Subcutaneous abdominal adipose tissue (tissue), 5 donors: ENCODE measurements around the gene ZIC1.

Source experiments
- H3K27ac ChIP-seq: one replicate; pipeline ENCODE4 v1.7.0; 2013; ENCODE audit warnings: low read depth, mild to moderate bottlenecking, inconsistent platforms, low read length, moderate library complexity
- H3K27me3 ChIP-seq, 5 donors: one replicate each; pipeline ENCODE4 v1.7.0; 2013; ENCODE audit warnings: low read length in 5 of 5, inconsistent platforms in 1 of 5; ENCODE audit not compliant: control insufficient read depth in 5 of 5, insufficient read depth in 4 of 5
- H3K36me3 ChIP-seq, 5 donors: one replicate each; pipeline ENCODE4 v1.7.0; 2013; ENCODE audit warnings: low read length in 5 of 5; ENCODE audit not compliant: control insufficient read depth in 5 of 5, insufficient read depth in 5 of 5
- H3K4me1 ChIP-seq, 5 donors: one replicate each; pipeline ENCODE4 v1.7.0; 2013; ENCODE audit warnings: low read length in 5 of 5, mild to moderate bottlenecking in 3 of 5, moderate library complexity in 1 of 5; ENCODE audit not compliant: control insufficient read depth in 5 of 5, insufficient read depth in 5 of 5
- H3K4me3 ChIP-seq, 5 donors: one replicate each; pipeline ENCODE4 v1.7.0; 2013; ENCODE audit warnings: low read length in 5 of 5, low read depth in 1 of 5
- H3K9ac ChIP-seq, 5 donors: one replicate each; pipeline ENCODE4 v1.7.0; 2013; ENCODE audit warnings: low read length in 5 of 5, mild to moderate bottlenecking in 4 of 5, moderate library complexity in 3 of 5
- H3K9me3 ChIP-seq, 5 donors: one replicate each; pipeline ENCODE4 v1.7.0; 2013; ENCODE audit warnings: low read length in 5 of 5; ENCODE audit not compliant: control insufficient read depth in 5 of 5
- donor health status: healthy.
- donor health status: healthy.
- donor health status: healthy.
- donor health status: healthy.
- donor health status: healthy.

ZIC1 gene

DNA sequence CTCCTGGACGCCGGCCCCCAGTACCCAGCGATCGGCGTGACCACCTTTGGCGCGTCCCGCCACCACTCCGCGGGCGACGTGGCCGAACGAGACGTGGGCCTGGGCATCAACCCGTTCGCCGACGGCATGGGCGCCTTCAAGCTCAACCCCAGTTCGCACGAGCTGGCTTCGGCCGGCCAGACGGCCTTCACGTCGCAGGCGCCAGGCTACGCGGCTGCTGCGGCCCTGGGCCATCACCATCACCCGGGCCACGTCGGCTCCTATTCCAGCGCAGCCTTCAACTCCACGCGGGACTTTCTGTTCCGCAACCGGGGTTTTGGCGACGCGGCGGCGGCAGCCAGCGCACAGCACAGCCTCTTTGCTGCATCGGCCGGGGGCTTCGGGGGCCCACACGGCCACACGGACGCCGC lies 956 bp downstream of the ZIC1 start:
- no peak overlapping the region for H3K27ac ChIP-seq
- H3K9ac ChIP-seq = no peak overlapping the region
- peak overlapping the region in 4 of 5 donors; percentile 55 to 61 (median 60) for H3K4me3 ChIP-seq

GRCh38 chr3:147410526-147411237 lies 1.5 kb downstream of the ZIC1 start:
- H3K4me3 ChIP-seq = peak overlapping the region; percentile 55 to 73 (median 61)
- no peak overlapping the region for H3K9ac ChIP-seq
- H3K27me3 ChIP-seq = peaks cover 62 to 89% (median 89%) of the 10 kb centered on the region in 5 donors
- peaks cover 1 to 42% (median 37%) of the 10 kb centered on the region in 5 donors for H3K4me1 ChIP-seq
- H3K36me3 ChIP-seq = no peaks in the 10 kb centered on the region
- no peak overlapping the region for H3K27ac ChIP-seq
- peaks cover 0 to 3% (median 0%) of the 10 kb centered on the region in 5 donors for H3K9me3 ChIP-seq

More for the DNA sequence above, 956 bp downstream of the ZIC1 start:
- Histone ChIP-seq H3K27me3 (peaks cover 65 to 91% (median 90%) of the 10 kb centered on the region in 5 donors), H3K4me1 (peaks cover 1 to 42% (median 37%) of the 10 kb centered on the region in 5 donors), H3K9me3 (peaks cover 0 to 3% (median 0%) of the 10 kb centered on the region in 5 donors), H3K36me3 (no peaks in the 10 kb centered on the region)

- Histone ChIP-seq H3K9ac (no peak overlapping the region), H3K9me3 (peaks cover 0 to 3% (median 0%) of the 10 kb centered on the region in 5 donors), H3K4me1 (peaks cover 1 to 42% (median 37%) of the 10 kb centered on the region in 5 donors), H3K4me3 (peak overlapping the region in 4 of 5 donors; percentile 55 to 61 (median 60)), H3K27ac (no peak overlapping the region), H3K27me3 (peaks cover 58 to 88% (median 83%) of the 10 kb centered on the region in 5 donors), H3K36me3 (no peaks in the 10 kb centered on the region)
Measured at GRCh38 chr3:147411238-147411814, 2.2 kb downstream of the ZIC1 start.

DNA sequence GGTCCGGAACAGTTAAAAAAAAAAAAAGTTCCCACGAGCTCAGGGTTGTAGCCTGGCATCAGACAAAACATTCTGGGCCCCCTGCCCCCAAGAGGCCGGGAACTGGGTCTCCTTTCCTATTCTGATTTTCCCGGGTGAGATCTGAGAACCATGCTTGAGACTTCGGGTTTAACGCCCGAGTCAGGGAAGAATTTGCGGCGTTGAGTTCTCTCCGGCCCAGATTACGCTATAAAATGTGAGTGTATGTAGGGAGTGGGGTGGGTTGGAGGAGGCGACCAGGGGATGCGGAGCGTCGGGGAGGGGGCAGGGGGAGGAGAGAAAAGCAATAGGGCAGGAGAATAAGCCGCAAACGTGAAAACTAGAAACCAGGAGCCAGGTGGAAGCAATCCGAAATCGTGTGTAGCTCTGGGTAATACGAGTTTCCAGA lies 2.7 kb downstream of the ZIC1 start:
- peaks cover 56 to 83% (median 78%) of the 10 kb centered on the region in 5 donors for H3K27me3 ChIP-seq
- no peaks in the 10 kb centered on the region for H3K36me3 ChIP-seq
- H3K9me3 ChIP-seq = peaks cover 0 to 3% (median 0%) of the 10 kb centered on the region in 5 donors
- peaks cover 1 to 42% (median 37%) of the 10 kb centered on the region in 5 donors for H3K4me1 ChIP-seq
- H3K27ac ChIP-seq = no peak overlapping the region
- no peak overlapping the region for H3K4me3 ChIP-seq
- H3K9ac ChIP-seq = no peak overlapping the region

DNA sequence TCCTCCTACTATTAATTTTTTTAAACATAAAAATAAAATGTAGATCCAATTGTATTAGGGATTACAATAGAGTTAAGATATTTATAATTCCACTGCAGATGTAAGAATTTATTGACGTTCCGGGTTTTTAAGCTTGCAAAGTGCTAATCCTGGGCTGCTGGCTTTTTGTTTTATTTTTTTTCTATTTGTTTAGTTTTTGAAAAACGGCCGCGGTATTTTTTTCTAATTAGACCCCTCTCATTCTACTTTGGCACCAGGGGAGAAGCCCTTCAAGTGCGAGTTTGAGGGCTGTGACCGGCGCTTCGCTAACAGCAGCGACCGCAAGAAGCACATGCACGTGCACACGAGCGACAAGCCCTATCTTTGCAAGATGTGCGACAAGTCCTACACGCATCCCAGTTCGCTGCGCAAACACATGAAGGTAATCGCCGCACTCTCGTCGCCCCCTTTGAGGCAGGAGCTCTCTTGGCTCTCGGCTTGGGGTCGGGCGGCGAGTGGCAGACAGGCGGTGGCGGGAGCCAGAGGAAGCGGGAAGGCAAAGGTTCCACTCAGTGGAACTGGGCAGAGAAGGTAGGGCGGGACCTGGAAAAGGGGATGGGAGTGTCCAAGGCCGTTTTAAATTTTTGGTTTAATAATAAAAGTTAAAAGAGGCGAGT lies 3.2 kb downstream of the ZIC1 start:
- no peak overlapping the region for H3K9ac ChIP-seq
- H3K4me3 ChIP-seq = no peak overlapping the region
- peaks cover 1 to 38% (median 36%) of the 10 kb centered on the region in 5 donors for H3K4me1 ChIP-seq
- peaks cover 52 to 78% (median 72%) of the 10 kb centered on the region in 5 donors for H3K27me3 ChIP-seq
- H3K9me3 ChIP-seq = peaks cover 0 to 3% (median 0%) of the 10 kb centered on the region in 5 donors
- H3K36me3 ChIP-seq = no peaks in the 10 kb centered on the region
- no peak overlapping the region for H3K27ac ChIP-seq

GRCh38 chr3:147412917-147413685 lies 3.9 kb downstream of the ZIC1 start:
- H3K36me3 ChIP-seq = no peaks in the 10 kb centered on the region
- no peak overlapping the region for H3K9ac ChIP-seq
- peak overlapping the region; percentile 37 to 53 (median 47) for H3K4me3 ChIP-seq
- H3K9me3 ChIP-seq = peaks cover 0 to 3% (median 0%) of the 10 kb centered on the region in 5 donors
- peaks cover 1 to 37% (median 35%) of the 10 kb centered on the region in 5 donors for H3K4me1 ChIP-seq
- no peak overlapping the region for H3K27ac ChIP-seq
- peaks cover 52 to 74% (median 66%) of the 10 kb centered on the region in 5 donors for H3K27me3 ChIP-seq

GRCh38 chr3:147413686-147414389 lies 4.7 kb downstream of the ZIC1 start:
- Histone ChIP-seq H3K27me3 (peaks cover 49 to 71% (median 66%) of the 10 kb centered on the region in 5 donors), H3K4me1 (peaks cover 0 to 39% (median 36%) of the 10 kb centered on the region in 5 donors), H3K4me3 (peak overlapping the region; percentile 37 to 53 (median 47)), H3K27ac (no peak overlapping the region), H3K9ac (no peak overlapping the region), H3K9me3 (peaks cover 0 to 3% (median 2%) of the 10 kb centered on the region in 5 donors), H3K36me3 (no peaks in the 10 kb centered on the region)

DNA sequence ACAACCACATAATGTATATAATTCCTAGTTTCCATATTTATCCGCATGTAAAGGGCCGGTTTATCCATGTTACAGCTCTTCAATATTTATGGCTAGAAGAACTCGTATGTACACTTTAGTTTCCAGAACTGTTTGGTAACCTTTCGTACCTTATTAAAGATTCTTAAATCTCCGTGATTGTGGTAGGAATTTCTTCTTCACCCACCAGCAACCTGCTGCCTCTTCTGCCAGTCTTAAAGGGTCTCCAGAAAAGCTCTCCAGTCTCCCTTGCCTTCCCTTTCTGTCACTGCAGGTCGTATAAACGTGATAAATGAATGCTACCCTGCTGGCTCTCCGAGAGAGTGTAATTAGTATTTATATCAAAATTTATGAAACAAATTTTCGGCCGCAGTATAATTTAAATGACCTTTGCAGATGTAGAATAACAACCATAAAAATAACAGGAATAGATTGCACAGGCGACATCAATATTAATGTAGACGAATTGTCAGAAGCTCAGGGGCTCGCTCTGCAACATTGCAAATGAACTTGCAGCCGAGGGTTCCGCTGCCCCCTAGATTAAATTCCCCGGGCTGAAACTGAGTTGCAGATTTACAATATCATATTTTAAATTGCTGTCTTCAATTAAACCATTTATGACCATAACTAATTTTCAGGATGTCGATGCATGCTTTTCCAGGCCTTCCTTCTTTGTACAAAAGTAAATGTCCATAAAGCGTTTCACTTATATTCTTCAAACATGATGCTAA lies 5.4 kb downstream of the ZIC1 start:
- Histone ChIP-seq H3K4me1 (peaks cover 0 to 42% (median 38%) of the 10 kb centered on the region in 5 donors), H3K27me3 (peaks cover 51 to 71% (median 67%) of the 10 kb centered on the region in 5 donors), H3K36me3 (no peaks in the 10 kb centered on the region), H3K27ac (no peak overlapping the region), H3K9ac (no peak overlapping the region), H3K4me3 (no peak overlapping the region), H3K9me3 (peaks cover 0 to 3% (median 2%) of the 10 kb centered on the region in 5 donors)
